IMR-90 (cell line): ENCODE results near the gene POLR2L. TPM values are rescaled to one million over a fixed set of nuclear protein-coding genes. Genes with fewer than 3 reads are reported as not detected.

ENCODE experiments used
- ATAC-seq: fragments of 200-7000 bp; cut with Tn5 transposase; 2 replicates; pipeline ENCODE4 v1.9.1; 2020; ENCODE audit warnings: low read depth, mild to moderate bottlenecking, moderate library complexity
- BruUV-seq: library from RNA; stranded (reverse); fragments of 400-500 nt; replicated peaks from 2 replicates; lab custom pipeline; 2021; lab: Mats Ljungman, UMichigan
- CTCF ChIA-PET: fragments of 300-600 bp; formaldehyde crosslinking; extraction: SDS; loops from one replicate; lab custom pipeline; 2021; ENCODE audit warnings: antibody characterized with exemption; lab: Yijun Ruan, JAX
- POLR2A ChIA-PET: fragments of 300-600 bp; sonication (Branson Sonifier 250); formaldehyde crosslinking; loops from one replicate; lab custom pipeline; 2022; ENCODE audit warnings: antibody characterized with exemption; ENCODE audit not compliant: unreplicated experiment; lab: Charles Lee
- DNase-seq: peaks from one replicate; pipeline ENCODE4 v3.0.0; 2013
- H2AFZ ChIP-seq: replicated peaks from 2 replicates; pipeline ENCODE3; 2013; ENCODE audit warnings: low read length, mild to moderate bottlenecking; ENCODE audit not compliant: poor library complexity
- H2AK5ac ChIP-seq: 2 replicates; pipeline ENCODE4 v1.6.1; 2013; ENCODE audit warnings: low read depth, low read length, inconsistent platforms
- H2AK9ac ChIP-seq: replicated peaks from 2 replicates; pipeline ENCODE3; 2013; ENCODE audit warnings: mild to moderate bottlenecking, low read depth, low read length, moderate library complexity; ENCODE audit not compliant: poor library complexity
- H2BK120ac ChIP-seq: 2 replicates; pipeline ENCODE4 v1.6.1; 2013; ENCODE audit warnings: low read depth, low read length, inconsistent platforms
- H2BK15ac ChIP-seq: 3 replicates; pipeline ENCODE4 v1.6.1; 2013; ENCODE audit warnings: low read depth, low read length, inconsistent platforms
- H2BK20ac ChIP-seq: 2 replicates; pipeline ENCODE4 v1.6.1; 2013; ENCODE audit warnings: low read depth, mild to moderate bottlenecking, inconsistent platforms, low read length, moderate library complexity
- H2BK5ac ChIP-seq: 2 replicates; pipeline ENCODE4 v1.6.1; 2013; ENCODE audit warnings: mild to moderate bottlenecking, low read depth, low read length, inconsistent platforms; ENCODE audit not compliant: poor library complexity, severe bottlenecking
- H3K14ac ChIP-seq: replicated peaks from 2 replicates; pipeline ENCODE4 v1.6.1; 2013; ENCODE audit warnings: low read depth, low read length, inconsistent platforms
- H3K18ac ChIP-seq: 2 replicates; pipeline ENCODE4 v1.6.1; 2013; ENCODE audit warnings: low read depth, low read length, control low read depth
- H3K23ac ChIP-seq: 2 replicates; pipeline ENCODE4 v1.6.1; 2013; ENCODE audit warnings: low read depth, low read length, inconsistent platforms
- H3K27ac ChIP-seq: 2 replicates; pipeline ENCODE4 v1.5.1; 2013; ENCODE audit warnings: mild to moderate bottlenecking, control low read depth, low read length; ENCODE audit not compliant: insufficient read depth
- H3K27me3 ChIP-seq: 2 replicates; pipeline ENCODE4 v1.6.1; 2013; ENCODE audit warnings: low read length; ENCODE audit not compliant: control insufficient read depth, insufficient read depth
- H3K36me3 ChIP-seq: 2 replicates; pipeline ENCODE4 v1.6.1; 2013; ENCODE audit warnings: low read length, mixed read lengths; ENCODE audit not compliant: control insufficient read depth, insufficient read depth
- H3K4ac ChIP-seq: 2 replicates; pipeline ENCODE4 v1.6.1; 2013; ENCODE audit warnings: low read depth, low read length, inconsistent platforms
- H3K4me1 ChIP-seq: 2 replicates; pipeline ENCODE4 v1.6.1; 2013; ENCODE audit warnings: low read length, mixed read lengths; ENCODE audit not compliant: control insufficient read depth, insufficient read depth
- H3K4me2 ChIP-seq: 2 replicates; pipeline ENCODE4 v1.6.1; 2013; ENCODE audit warnings: low read depth, mild to moderate bottlenecking, control low read depth, low read length, moderate library complexity
- H3K4me3 ChIP-seq: 2 replicates; pipeline ENCODE4 v1.5.1; 2013; ENCODE audit warnings: low read depth, mild to moderate bottlenecking, control low read depth, low read length, moderate library complexity; ENCODE audit not compliant: insufficient read depth
- H3K56ac ChIP-seq: 2 replicates; pipeline ENCODE4 v1.6.1; 2013; ENCODE audit warnings: low read length, inconsistent platforms; ENCODE audit not compliant: insufficient read depth; ENCODE audit errors: extremely low read depth
- H3K79me1 ChIP-seq, 2 experiments: 2 replicates each; pipeline ENCODE4 v1.6.1; 2013; ENCODE audit warnings: low read length in 2 of 2, inconsistent platforms in 1 of 2, low read depth in 1 of 2
- H3K9ac ChIP-seq: 2 replicates; pipeline ENCODE4 v1.6.1; 2013; ENCODE audit warnings: low read depth, low read length, control low read depth
- H3K9me1 ChIP-seq: 2 replicates; pipeline ENCODE4 v1.6.1; 2013; ENCODE audit warnings: low read length, inconsistent platforms; ENCODE audit not compliant: insufficient read depth
- H3K9me3 ChIP-seq: 2 replicates; pipeline ENCODE4 v1.6.1; 2013; ENCODE audit warnings: low read length; ENCODE audit not compliant: control insufficient read depth, insufficient read depth
- H4K20me1 ChIP-seq: 2 replicates; pipeline ENCODE4 v1.6.1; 2013; ENCODE audit warnings: low read length, inconsistent platforms; ENCODE audit not compliant: insufficient read depth
- H4K5ac ChIP-seq: 2 replicates; pipeline ENCODE4 v1.6.1; 2013; ENCODE audit warnings: mild to moderate bottlenecking, low read depth, low read length, control low read depth
- H4K8ac ChIP-seq, 2 experiments: 2 replicates each; pipeline ENCODE4 v1.6.1; 2013; ENCODE audit warnings: low read depth in 2 of 2, low read length in 2 of 2, control low read depth in 1 of 2, inconsistent platforms in 1 of 2
- H4K91ac ChIP-seq: 2 replicates; pipeline ENCODE4 v1.6.1; 2013; ENCODE audit warnings: low read depth, low read length, inconsistent platforms; ENCODE audit not compliant: insufficient read depth
- BHLHE40 ChIP-seq: fragments of 150-350 bp; IDR thresholded peaks from 2 replicates; pipeline ENCODE4 v1.6.1; 2016; ENCODE audit warnings: mild to moderate bottlenecking, low read depth, low read length
- CEBPB ChIP-seq: IDR thresholded peaks from 2 replicates; pipeline ENCODE4 v1.6.1; 2012; ENCODE audit warnings: low read depth, low read length, improper control_type of control experiment
- CHD1 ChIP-seq: IDR thresholded peaks from 2 replicates; pipeline ENCODE4 v1.6.1; 2012; ENCODE audit warnings: low read depth, low read length, improper control_type of control experiment
- CTCF ChIP-seq: conservative IDR thresholded peaks from 2 replicates; pipeline ENCODE4 v1.5.1; 2012; ENCODE audit warnings: mild to moderate bottlenecking, low read depth, low read length, improper control_type of control experiment
- ELK1 ChIP-seq: fragments of 150-350 bp; IDR thresholded peaks from 2 replicates; pipeline ENCODE4 v1.6.1; 2016; ENCODE audit warnings: low read depth, mild to moderate bottlenecking, low read length, moderate library complexity, borderline replicate concordance
- FOS ChIP-seq: fragments of 150-350 bp; IDR thresholded peaks from 2 replicates; pipeline ENCODE4 v1.6.1; 2016; ENCODE audit warnings: low read depth, low read length
- MAFK ChIP-seq: IDR thresholded peaks from 2 replicates; pipeline ENCODE4 v1.6.1; 2012; ENCODE audit warnings: low read depth, low read length, improper control_type of control experiment
- MAZ ChIP-seq: IDR thresholded peaks from 2 replicates; pipeline ENCODE4 v1.6.1; 2012; ENCODE audit warnings: low read depth, mild to moderate bottlenecking, low read length, improper control_type of control experiment, moderate library complexity, borderline replicate concordance
- MXI1 ChIP-seq: IDR thresholded peaks from 2 replicates; pipeline ENCODE4 v1.6.1; 2012; ENCODE audit warnings: low read depth, mild to moderate bottlenecking, low read length, moderate library complexity, borderline replicate concordance
- NFE2L2 ChIP-seq: fragments of 150-350 bp; IDR thresholded peaks from 2 replicates; pipeline ENCODE4 v1.6.1; 2016; ENCODE audit warnings: low read depth, mild to moderate bottlenecking, low read length
- POLR2A ChIP-seq: IDR thresholded peaks from 2 replicates; pipeline ENCODE4 v1.6.1; 2012; ENCODE audit warnings: mild to moderate bottlenecking, low read depth, low read length
- RCOR1 ChIP-seq: IDR thresholded peaks from 2 replicates; pipeline ENCODE4 v1.6.1; 2012; ENCODE audit warnings: mild to moderate bottlenecking, low read length, improper control_type of control experiment; ENCODE audit not compliant: insufficient replicate concordance
- RFX5 ChIP-seq: IDR thresholded peaks from 2 replicates; pipeline ENCODE4 v1.8.0; 2012; ENCODE audit warnings: low read depth, mild to moderate bottlenecking, low read length, moderate library complexity
- SMC3 ChIP-seq: fragments of 150-350 bp; IDR thresholded peaks from 2 replicates; pipeline ENCODE4 v1.6.1; 2016; ENCODE audit warnings: low read depth, mild to moderate bottlenecking, antibody characterized with exemption, low read length, moderate library complexity
- USF2 ChIP-seq: fragments of 150-350 bp; IDR thresholded peaks from 2 replicates; pipeline ENCODE4 v1.6.1; 2017; ENCODE audit warnings: mild to moderate bottlenecking, antibody characterized with exemption, low read length, low read depth
- WGBS, 2 experiments: methylation state at CpG; one replicate each; pipeline versions ENCODE4 v1.1.5 to v1.1.7; 2013; ENCODE audit warnings: missing lambda C conversion rate in 2 of 2; ENCODE audit not compliant: insufficient read length in 1 of 2; ENCODE audit errors: extremely low coverage in 2 of 2; 5-methylcytosine and 5-hydroxymethylcytosine counted together
- dilution Hi-C: fragments of 300-500 bp; cut with HindIII; formaldehyde crosslinking; loops from one replicate; pipeline ENCODE4 v1.14.3; 2018; ENCODE audit warnings: low sequenced_read_pairs; ENCODE audit not compliant: unreplicated experiment
- in situ Hi-C: fragments of 300-500 bp; cut with MboI; formaldehyde crosslinking; loops from 3 replicates; pipeline ENCODE4 v1.14.3; 2019; ENCODE audit warnings: low sequenced_read_pairs, inconsistent platforms, mixed read lengths
- intact Hi-C: fragments of 100-400 bp; cut with micrococcal nuclease; formaldehyde crosslinking; loops from 2 replicates; pipeline ENCODE4 v1.10.0; 2022
- polyA plus RNA-seq, 3 experiments: library from polyadenylated mRNA; depleted of rRNA; stranded (reverse); fragments of >200 nt; gene quantifications; 2 replicates each; pipeline ENCODE4 v1.2.3, GENCODE V29; 2012; ENCODE audit warnings: low replicate concordance in 1 of 3
- total RNA-seq: library from RNA; depleted of rRNA; stranded (reverse); fragments of >200 nt; gene quantifications from 2 replicates; pipeline ENCODE4 v1.2.3, GENCODE V29; 2012

POLR2L gene
- total and polyA plus RNA-seq, 2 of the 4 experiments (the other 2 are of a cell fraction), result 44.4 to 416 TPM

GRCh38 chr11:815675-816432, 26.5 kb downstream of the POLR2L start:
- DNase-seq (no peak), ATAC-seq (no peak)
- Histone ChIP-seq H2AFZ (no peak overlapping the region), H3K56ac (no peak overlapping the region), H2BK5ac (no peak overlapping the region), H4K20me1 (peaks cover 40% of the 10 kb centered on the region), H2BK120ac (no peak overlapping the region), H4K8ac (no peak overlapping the region), H3K27me3 (no peaks in the 10 kb centered on the region), H3K79me1 (peaks cover 26 to 41% of the 10 kb centered on the region in 2 experiments), H3K14ac (no peak overlapping the region), H3K27ac (no peak overlapping the region), H2AK9ac (no peak overlapping the region), H3K4ac (no peak overlapping the region; the same call in 1 of the 2 replicates), H3K4me3 (no peak overlapping the region), H3K36me3 (peaks cover 30% of the 10 kb centered on the region), H4K91ac (no peak overlapping the region), H3K9me1 (peaks cover 3% of the 10 kb centered on the region; the same call in 1 of the 2 replicates), H4K5ac (no peak overlapping the region), H3K18ac (no peak overlapping the region), H3K4me1 (peaks cover 13% of the 10 kb centered on the region), H3K9me3 (no peaks in the 10 kb centered on the region), H2BK20ac (no peak overlapping the region), H3K4me2 (no peak overlapping the region), H2BK15ac (no peak overlapping the region), H2AK5ac (no peak overlapping the region), H3K23ac (no peak overlapping the region), H3K9ac (no peak overlapping the region)
- 83% methylated on average over 2 of the region's 11 CpGs; no CpG with 5 or more reads in 1 of the 2 experiments for WGBS, 2 experiments
- CTCF ChIA-PET, result no interaction called here
- intact Hi-C loops, result no loop called here
- POLR2A ChIA-PET, result no interaction called here
- BruUV-seq, result no TSS peak
- in situ Hi-C loops, result no loop called here
- dilution Hi-C loops, result no loop called here
- TF ChIP-seq CHD1 (no peak), SMC3 (no peak), POLR2A (no peak; the same call in 1 of the 2 replicates), RFX5 (no peak), BHLHE40 (no peak), MXI1 (no peak), CEBPB (no peak), CTCF (no peak), MAFK (no peak), RCOR1 (no peak), MAZ (no peak), FOS (no peak), USF2 (no peak), NFE2L2 (no peak), ELK1 (no peak)
